Frontal cortex (tissue), 4 donors: ENCODE results near the gene AQP12A. TPM values are rescaled to one million over a fixed set of nuclear protein-coding genes. Genes with fewer than 3 reads are reported as not detected.
"Not testable (repeated sequence)": the region's sequence is repeated elsewhere in the genome, so short reads cannot be mapped to it uniquely, and the experiment has no call there.

Source experiments
- DNase-seq, 2 donors: peaks; one replicate each; pipeline ENCODE4 v3.0.0; 2012; ENCODE audit warnings: low spot score in 2 of 2
- FAIRE-seq: peaks from 2 replicates; lab custom pipeline; 2012; peaks lifted over from hg19 to GRCh38; lab: Jason Lieb, UNC
- total RNA-seq: library from RNA; depleted of rRNA; stranded (reverse); fragments of >200 nt; gene quantifications from one replicate; pipeline ENCODE4 v1.2.3, GENCODE V29; 2014
- donor health status: control.
- donor health status: control.
- donor health status: control.

Gene AQP12A
- total RNA-seq, 1 donor from 2014 or later = not detected

- FAIRE-seq (no peak), DNase-seq (no peak)
These were observed 5.8 kb upstream of the AQP12A start for GRCh38 chr2:240685771-240686371.

GRCh38 chr2:240686460-240686859 is 5.2 kb upstream of the AQP12A start:
- no peak for FAIRE-seq

GRCh38 chr2:240687045-240687740 is 4.5 kb upstream of the AQP12A start:
- no peak for DNase-seq
- FAIRE-seq = no peak

More at GRCh38 chr2:240686460-240686859, 5.2 kb upstream of the AQP12A start:
- no peak for DNase-seq

DNA sequence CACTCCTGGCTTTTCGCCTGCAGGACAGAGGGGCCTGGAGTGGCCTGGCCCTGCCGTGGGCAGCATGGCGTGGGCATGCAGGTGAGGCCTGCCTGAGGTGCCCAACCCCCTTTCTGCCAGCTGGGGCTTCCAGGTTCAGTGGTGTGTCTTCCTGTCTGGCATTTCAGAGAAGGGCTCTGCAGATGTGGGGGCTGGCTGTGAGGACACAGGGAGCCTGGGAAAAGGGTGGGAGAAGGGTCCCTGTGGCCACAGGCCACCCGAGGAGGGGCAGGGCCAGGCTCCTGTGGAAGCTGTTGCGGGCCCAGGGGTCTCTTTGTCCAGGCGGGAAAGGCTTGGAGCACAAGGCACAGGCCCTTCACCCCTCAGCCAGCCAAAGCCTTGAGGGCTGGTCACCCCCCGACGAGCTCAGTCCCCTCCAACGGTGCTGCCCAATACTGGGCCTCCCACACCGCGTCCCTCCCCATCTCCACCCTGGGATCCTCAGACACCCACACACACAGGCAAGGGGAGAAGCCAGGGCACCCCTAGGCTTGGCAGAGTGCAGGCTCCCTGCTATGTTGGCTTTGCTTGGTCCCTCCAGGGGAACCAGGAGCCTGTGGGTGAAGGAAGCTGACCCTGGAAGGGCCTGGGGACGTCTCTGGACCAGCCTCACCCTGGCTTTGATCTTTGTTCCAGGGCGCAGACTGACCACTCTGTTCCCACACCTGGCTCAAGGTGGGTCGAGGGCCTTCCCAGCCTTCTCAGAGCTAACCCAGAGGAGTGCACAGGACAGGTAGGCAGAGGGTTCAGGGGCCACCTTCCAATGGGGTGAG is 3.7 kb upstream of the AQP12A start:
- DNase-seq (no peak), FAIRE-seq (no peak)

DNA sequence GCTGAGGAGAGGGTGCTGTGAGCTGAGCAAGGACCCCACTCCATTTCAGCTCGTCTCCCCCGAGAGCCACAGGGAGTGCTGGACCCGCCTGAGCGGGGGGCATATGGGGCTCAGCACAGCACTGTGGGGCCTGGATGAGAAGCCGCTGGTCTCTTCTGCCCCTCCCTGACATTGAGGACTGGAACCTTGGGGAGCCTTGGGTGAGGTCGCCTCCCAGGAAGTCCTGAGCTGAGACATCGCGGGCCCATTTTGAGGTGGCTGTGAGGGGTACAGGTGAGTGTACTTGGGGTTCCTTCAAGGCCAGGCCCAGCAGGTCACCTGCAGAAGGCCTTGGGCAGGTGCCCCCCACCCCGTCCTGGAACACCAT is 3.1 kb upstream of the AQP12A start:
- no peak for DNase-seq
- no peak for FAIRE-seq

GRCh38 chr2:240689975-240690374 is 1.7 kb upstream of the AQP12A start:
- FAIRE-seq = no peak

DNA sequence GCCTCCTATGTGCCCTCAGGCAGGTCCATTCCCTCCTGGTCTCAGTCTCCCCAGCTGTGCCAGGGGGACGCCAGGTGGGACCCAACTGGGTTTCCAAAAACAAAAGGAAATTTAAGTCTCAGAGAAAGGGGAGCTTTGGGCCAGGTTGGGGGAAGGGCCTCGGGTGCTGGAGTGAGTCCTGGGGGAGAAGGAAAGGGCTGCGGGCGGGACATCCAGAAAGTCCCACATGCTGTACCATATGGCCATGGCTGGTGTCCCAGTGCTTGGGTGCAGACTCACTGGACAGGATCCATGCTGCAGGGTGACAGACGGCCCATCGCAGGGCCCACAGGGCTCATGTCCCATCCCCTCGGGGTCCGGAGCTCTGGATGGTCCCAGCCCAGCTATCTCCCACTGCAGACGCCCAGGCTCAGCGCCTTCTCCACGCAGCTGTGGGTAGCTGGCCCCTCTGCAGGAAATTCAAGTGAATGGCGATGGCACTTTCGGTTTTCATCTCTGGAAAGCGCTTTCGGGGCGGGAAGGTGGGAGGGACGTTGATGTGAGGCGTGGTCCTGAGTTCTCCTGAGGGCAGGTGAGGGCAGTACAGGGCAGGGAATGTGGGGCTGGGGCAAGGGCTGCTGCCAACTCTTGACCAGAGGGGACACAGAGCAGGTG is 1.1 kb upstream of the AQP12A start:
- not testable (repeated sequence) for FAIRE-seq, DNase-seq

More at GRCh38 chr2:240689975-240690374, 1.7 kb upstream of the AQP12A start:
- peak in 1 of 2 donors; percentile 1 for DNase-seq

DNA sequence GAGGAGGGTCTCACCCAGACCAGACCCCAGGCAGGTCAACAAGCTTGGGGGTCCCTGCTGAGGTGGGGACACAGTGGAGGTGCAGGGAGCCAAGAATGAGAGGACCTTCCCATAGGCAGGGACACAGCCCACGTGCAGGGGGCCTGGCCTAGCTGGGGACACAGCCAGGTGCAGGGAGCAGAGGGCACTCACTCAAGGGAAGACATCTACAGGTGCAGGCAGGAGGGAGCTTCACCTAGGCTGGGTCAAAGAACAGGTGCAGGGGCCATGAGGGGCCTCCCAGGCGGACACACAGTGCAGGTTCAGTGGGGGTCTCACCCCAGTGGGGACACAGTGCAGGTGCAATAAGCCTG is 615 bp upstream of the AQP12A start:
- not testable (repeated sequence) for DNase-seq, FAIRE-seq

- FAIRE-seq, DNase-seq: not testable (repeated sequence)
These were observed 1.2 kb downstream of the AQP12A start for GRCh38 chr2:240692583-240693561.

GRCh38 chr2:240694304-240694703 is 2.6 kb downstream of the AQP12A start:
- DNase-seq, FAIRE-seq: not testable (repeated sequence)

GRCh38 chr2:240695593-240695992 is 3.9 kb downstream of the AQP12A start:
- not testable (repeated sequence) for FAIRE-seq

DNA sequence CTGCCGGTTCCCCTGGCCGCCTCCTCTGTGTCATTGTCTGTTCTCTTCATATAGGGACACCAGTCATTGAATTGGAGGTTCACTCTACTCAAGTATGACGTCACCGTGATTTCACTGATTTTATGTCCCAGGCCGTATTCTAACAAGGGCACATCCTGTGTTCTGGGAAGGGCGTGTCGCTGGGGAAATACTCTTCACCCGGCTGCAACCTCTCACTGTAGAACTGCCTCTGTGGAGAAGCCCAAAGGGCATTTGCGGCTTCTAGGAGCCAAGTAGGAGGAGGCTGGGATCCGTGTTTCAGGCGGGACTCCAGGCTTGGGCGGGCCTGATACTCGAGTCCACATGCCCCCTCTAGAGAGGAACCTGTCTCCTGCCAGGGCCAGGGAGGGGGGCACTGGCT is 4.8 kb downstream of the AQP12A start:
- DNase-seq, FAIRE-seq: not testable (repeated sequence)

More at GRCh38 chr2:240695593-240695992, 3.9 kb downstream of the AQP12A start:
- not testable (repeated sequence) for DNase-seq

DNA sequence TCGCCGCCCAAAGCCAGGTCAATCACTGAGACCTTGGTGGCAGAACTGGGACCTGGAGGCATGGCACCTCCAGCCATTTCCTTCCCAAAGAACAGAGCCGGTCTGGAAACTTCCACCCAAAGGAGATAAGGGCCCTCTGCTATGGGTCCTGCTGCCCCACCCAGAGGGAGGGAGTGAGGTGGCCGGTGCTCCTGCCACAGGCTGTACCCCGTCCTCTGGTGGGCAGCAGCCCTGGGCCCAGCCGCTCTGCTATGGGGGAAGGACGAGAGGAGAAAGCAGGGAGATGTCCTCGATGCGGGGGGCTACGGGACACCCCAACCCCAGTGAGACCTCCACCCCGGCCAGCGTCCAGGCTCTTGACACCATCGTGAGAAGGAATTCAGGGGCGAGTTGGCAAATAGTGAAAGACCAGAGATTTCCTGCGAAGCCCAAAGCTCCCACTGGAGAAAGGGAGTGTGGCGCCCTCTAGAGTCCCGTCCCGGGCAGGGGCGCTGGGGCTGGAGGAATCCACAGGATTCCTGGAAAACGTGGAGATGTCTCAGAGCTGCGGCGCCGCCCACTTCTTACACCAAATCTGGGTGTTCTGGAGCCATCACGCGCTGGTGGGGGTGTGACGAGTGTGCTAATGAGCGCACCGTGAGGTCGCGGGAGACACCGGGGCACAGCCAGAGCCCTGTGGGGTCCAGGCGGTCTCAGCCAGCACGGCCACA is 7.3 kb downstream of the AQP12A start:
- not testable (repeated sequence) for FAIRE-seq

GRCh38 chr2:240699835-240700234 is 8.2 kb downstream of the AQP12A start:
- FAIRE-seq, DNase-seq: not testable (repeated sequence)

More for the DNA sequence above, 7.3 kb downstream of the AQP12A start:
- DNase-seq = not testable (repeated sequence)

- FAIRE-seq, DNase-seq: not testable (repeated sequence)
These were observed 8.9 kb downstream of the AQP12A start for GRCh38 chr2:240700616-240701015.

- DNase-seq = no peak
- FAIRE-seq = no peak
These were observed 9.5 kb downstream of the AQP12A start for GRCh38 chr2:240701091-240701735.

GRCh38 chr2:240701736-240702639 is 10.3 kb downstream of the AQP12A start:
- peak in 1 of 2 donors; percentile 24 for DNase-seq
- no peak for FAIRE-seq
